GM19239 (cell line): ENCODE data around the gene VWCE.

Experiments used
- DNase-seq: peaks from one replicate; pipeline ENCODE4 v3.0.0; 2011; ENCODE audit warnings: low spot score; ENCODE audit not compliant: insufficient read length
- FAIRE-seq: peaks from 2 replicates; lab custom pipeline; 2011; peaks lifted over from hg19 to GRCh38; lab: Jason Lieb, UNC

The VWCE gene, protein sequence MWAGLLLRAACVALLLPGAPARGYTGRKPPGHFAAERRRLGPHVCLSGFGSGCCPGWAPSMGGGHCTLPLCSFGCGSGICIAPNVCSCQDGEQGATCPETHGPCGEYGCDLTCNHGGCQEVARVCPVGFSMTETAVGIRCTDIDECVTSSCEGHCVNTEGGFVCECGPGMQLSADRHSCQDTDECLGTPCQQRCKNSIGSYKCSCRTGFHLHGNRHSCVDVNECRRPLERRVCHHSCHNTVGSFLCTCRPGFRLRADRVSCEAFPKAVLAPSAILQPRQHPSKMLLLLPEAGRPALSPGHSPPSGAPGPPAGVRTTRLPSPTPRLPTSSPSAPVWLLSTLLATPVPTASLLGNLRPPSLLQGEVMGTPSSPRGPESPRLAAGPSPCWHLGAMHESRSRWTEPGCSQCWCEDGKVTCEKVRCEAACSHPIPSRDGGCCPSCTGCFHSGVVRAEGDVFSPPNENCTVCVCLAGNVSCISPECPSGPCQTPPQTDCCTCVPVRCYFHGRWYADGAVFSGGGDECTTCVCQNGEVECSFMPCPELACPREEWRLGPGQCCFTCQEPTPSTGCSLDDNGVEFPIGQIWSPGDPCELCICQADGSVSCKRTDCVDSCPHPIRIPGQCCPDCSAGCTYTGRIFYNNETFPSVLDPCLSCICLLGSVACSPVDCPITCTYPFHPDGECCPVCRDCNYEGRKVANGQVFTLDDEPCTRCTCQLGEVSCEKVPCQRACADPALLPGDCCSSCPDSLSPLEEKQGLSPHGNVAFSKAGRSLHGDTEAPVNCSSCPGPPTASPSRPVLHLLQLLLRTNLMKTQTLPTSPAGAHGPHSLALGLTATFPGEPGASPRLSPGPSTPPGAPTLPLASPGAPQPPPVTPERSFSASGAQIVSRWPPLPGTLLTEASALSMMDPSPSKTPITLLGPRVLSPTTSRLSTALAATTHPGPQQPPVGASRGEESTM

GRCh38 chr11:61294717-61295595 is at the start of gene VWCE:
Gene VWCE (minus strand): TSS chr11:61295316. CDS start chr11:61295037, 279 bp downstream.
- DNase-seq, result peak; percentile 89
- FAIRE-seq, result peak; percentile 63

DNA sequence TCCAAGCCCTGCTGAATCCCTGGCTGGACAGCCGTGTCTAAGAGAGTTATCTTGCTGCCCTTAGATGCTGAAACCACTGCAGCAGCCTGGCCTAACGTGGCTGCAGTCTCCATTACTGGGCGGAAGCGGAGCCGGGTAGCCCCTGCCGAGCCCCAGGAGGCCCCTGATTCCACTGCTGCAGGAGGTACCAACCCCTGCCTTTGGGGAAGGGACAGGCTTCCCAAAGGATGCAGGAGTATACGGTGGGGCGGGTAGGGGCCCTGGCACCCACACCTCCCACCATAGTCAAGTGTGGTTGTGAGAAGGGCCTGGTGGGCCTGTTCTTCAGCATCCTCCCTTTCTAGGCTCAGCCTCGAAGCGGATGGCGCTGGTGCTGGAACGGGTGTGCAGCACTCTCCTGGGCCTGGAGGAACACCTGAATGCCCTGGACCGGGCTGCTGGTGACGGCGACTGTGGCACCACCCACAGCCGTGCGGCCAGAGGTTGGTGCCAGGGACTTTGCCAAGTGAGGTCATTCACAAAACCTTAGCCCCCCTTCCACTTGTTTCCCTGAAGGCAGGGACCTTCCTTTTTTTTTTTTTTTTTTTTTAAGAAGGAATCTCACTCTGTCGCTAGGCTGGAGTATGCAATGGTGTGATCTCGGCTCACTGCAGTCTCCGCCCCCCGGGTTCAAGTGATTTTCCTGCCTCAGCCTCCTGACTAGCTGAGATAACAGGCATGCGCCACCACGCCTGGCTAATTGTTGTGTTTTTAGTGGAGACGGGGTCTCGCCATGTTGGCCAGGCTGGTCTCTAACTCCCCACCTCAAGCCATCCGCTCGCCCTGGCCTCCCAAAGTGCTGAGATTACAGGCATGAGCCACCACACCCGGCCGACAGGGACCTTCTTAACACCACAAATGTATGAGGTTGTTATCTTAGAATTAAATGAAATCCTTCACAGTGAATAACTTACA is 49.0 kb upstream of the VWCE start:
- DNase-seq, result no peak
- no peak for FAIRE-seq

GRCh38 chr11:61342207-61342803 is 47.2 kb upstream of the VWCE start:
- DNase-seq, result no peak
- FAIRE-seq, result no peak

DNA sequence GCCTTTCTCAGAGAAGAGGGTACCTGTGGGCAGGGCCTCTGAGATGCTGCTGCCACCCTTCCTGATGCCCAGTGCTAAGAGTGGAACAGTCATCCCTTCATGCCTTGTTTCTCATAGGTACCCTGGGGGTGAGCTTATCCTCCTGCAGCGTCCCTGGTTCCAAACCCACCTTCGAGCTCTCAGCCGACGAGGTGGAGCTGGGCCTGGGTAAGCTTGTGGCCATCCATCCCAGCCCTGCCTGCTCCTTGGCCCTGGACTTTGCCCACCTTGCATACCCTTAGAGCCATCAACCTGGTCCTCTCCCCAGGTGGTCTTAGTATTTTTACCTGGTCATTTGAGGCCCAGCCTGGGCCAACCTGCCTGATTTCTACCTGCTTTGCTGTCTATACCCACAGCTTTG is 46.6 kb upstream of the VWCE start:
- no peak for FAIRE-seq
- no peak for DNase-seq

- FAIRE-seq, result no peak
- no peak for DNase-seq
These were observed 45.9 kb upstream of the VWCE start for GRCh38 chr11:61340979-61341378.

DNA sequence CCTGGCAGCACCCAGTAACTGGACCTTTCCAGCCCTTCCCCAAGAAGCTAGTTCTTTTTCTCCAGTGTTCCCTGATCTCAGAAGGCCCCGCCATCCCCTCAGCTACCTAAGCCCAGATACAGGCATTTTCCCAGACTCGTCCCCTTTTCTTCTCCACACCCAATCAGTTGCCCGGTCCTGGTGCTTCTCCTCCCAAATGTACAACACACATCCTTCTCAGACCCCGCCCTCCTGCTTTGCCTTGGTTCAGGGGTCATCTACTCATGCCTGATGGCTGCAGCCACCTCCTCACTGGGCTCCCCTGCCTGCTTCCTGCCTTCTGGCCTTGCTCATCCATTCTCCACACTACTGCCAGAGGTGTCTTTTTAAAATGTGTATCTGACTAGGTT is 44.4 kb upstream of the VWCE start:
- FAIRE-seq (no peak), DNase-seq (no peak)

GRCh38 chr11:61338783-61339489 is 43.8 kb upstream of the VWCE start:
- FAIRE-seq, result no peak
- no peak for DNase-seq

- FAIRE-seq, result no peak
These were observed 42.8 kb upstream of the VWCE start for GRCh38 chr11:61337706-61338470.

DNA sequence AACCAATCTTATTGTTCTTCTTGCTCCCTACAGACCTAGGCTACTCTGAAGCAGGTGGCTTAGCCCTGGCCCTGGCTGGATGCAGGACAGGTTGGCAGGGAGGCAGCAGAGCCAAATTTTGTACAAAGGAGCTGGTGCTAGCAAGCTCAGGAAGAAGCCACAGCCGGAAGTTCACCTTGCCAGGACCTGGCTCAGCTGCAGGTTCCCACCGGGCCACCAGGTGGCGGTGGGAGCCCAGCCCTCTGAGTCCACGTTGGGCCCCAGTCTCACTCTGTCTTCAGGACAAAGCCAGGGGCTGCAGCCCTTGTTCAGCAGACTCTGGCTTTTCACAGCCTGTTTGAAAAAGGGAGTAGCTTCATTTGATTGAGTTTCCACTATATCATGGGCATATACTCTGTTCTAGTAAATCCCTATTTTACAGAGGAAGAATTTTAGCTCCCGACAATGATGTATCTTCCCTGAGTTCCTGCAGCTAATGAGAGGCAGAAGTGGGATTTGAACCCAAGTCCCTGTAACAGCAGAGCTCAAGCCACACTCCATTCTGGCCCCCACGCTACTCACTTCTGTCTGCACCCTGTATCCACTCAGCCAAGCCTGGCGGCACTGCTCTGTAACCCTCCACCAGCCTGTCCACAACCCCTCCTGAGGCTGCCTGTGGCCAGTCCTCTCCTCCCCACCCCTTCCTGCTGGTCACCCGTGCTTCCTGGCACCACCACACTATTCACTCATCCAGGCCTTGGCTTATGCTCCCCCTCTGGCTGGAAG is 41.2 kb upstream of the VWCE start:
- DNase-seq, result peak; percentile 95
- FAIRE-seq, result peak; percentile 74

More at GRCh38 chr11:61337706-61338470, 42.8 kb upstream of the VWCE start:
- no peak for DNase-seq

DNA sequence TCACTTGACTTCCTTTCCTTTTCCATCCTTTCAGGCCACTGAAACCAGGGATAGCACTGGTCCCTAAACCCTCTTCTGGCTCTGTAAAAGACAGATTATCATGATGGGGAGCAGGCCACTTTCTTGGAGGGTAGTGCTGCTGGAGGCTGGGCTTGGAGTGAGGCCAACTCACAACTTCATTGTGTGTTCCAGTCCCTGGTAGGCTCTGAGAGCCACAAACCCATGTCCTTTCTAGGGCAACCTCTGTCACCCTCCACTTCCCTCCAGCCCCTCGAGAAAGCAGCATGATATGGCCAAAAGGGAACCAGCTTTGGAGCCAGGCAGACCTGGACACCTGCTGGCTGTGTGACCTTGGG is 40.2 kb upstream of the VWCE start:
- FAIRE-seq (no peak), DNase-seq (no peak)

DNA sequence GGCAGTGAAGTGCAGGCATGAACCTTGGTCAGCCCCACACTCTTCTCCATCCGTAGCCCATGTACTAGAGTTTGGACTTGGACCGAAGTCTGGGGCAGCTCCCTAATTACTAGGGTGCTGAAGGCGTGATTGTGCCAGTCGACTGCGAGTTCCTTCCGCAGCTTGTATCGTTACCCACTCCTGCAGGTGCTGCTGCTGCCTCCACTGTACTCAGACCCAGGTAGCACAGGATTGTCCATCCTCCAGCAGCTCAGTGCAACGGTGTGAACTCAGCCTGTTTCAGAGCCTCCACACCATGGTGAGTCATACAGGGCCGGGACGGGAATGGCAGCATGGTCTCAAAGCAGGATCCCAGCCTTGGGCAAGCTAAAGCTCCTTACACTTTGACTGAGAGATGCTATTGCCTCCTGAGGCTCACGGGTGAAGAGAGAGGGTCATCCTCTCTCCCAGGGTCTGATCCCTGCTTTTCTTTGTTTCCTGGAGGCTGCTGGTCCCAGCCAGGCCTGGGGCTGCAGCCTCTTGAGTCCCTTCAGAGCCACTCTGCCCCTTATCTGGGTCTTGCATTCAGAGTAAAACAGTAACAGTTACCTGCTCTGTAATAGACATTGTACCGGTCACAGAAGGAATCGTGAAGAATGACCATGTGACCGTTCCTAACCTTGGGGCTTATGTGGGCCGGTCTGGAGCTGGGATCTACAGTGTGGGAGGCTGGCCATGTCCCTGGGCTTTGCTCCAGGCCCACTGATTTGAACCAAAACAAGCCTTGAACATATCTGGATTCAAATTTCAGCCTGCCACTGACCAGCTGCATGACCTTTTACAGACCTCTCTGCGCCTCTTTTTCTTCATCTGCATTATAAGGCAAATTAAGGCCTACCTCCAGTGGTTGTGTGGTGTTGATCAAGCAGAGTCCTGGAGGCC is 39.6 kb upstream of the VWCE start:
- no peak for FAIRE-seq
- no peak for DNase-seq

DNA sequence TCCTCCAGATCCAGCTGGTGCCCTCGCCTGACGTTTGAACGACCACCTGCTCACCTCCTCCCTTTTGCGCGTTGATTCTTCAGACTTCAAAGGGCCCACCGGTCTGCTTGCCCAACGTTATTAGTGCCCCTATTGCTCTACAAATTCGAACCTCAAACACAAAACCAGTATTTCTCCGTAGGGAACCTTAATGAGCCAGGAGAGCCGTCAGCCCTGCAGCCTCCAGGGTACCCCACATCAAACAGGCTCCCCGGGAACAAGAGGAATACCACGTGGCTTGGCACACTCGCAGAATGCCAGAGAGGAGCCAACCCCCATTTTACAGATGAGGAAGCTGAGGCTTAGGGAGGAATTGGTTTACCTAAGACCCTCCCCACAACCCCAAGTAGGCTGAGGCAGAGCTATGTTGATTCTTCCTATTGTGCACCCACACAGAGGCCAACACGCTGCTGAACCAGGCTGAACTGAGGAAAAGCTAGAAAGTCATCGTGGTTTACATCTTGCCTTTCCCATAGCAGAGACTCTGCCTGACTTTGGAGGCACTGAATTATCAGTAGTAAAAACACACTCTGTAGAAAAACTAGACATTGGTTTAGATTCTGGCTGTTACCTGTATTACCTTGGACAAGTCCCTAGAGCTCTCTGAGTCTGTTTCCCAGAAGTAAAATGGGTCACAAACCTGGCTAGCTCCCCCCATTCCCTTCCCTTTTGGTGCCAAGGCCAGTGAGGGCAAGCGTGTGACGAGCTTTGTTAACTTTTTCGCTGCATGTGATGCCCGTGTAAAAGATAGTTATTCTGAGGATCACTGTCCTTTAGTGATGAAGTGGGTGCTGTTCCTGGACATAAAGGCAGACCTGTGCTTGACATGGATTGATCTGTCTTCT is 38.7 kb upstream of the VWCE start:
- no peak for FAIRE-seq

DNA sequence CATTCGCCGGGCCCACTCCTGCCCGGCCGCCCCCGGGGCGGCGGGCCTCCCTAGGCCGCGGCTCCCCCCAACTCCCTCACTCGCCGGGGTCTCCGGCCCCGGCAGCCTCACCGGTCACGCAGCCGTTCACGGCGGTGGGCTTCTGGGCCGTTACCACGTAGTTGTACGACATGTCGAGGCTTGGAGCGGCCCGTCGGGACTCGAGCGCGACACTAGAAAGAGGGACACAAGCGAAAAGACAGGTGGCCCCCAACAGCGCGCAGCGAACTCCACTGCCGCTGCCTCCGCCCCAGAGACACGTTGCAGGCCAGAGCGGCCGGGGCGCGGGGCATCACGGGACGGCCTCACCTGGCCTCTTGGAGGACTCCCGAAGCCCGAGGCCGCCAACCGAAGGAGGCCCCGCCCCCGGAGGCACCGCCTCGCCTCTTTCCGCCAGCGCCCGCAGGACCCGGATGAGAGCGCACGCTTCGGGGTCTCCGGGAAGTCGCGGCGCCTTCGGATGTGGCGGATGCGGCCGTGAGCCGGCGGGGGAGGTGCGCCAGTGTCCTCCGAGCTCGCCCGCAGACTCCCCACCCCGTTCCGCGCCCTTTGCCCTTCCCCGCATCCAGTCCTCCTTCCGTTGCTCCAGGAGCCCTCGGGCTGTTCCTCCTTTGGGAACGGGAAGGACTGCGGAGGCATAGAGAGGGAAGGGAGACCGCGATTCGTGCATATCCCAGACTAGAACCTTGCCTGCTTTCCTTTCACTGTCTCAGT is 37.9 kb upstream of the VWCE start, which contains the start of the genes DDB1 and TKFC:
TSS of gene DDB1 (minus strand) at position 309 of the 753 bp plus-strand sequence. CDS start at position 172, 137 bp downstream.
TSS of gene TKFC (plus strand) at position 432 of the 753 bp plus-strand sequence. CDS start 1,501 bp downstream, outside the sequence.
- FAIRE-seq (peak; percentile 79), DNase-seq (peak; percentile 96)

More for the DNA sequence above, 38.7 kb upstream of the VWCE start:
- no peak for DNase-seq
